ENCODE results near the gene CELSR1. TPM values are rescaled to one million over a fixed set of nuclear protein-coding genes. Genes with fewer than 3 reads are reported as not detected.

The CELSR1 gene
- total RNA-seq, 4 donors from 2014 or later: 31.7 to 72.7 (median 54.1) TPM

GRCh38 chr22:46531581-46532175 lies 5.7 kb downstream of the CELSR1 start:
- intact Hi-C loops (cut with DNase I; ENCODE audit: low total_unique reads): no loop called here
- DNase-seq (ENCODE audit: low spot score in 2 of 2): no peak
- 78 to 79% methylated on average over 16 of the region's 16 CpGs for WGBS, 2 donors
- TF ChIP-seq CTCF (IDR thresholded peaks at IDR 0.05) (no peak), POLR2A (IDR thresholded peaks at IDR 0.05) (no peak)
- no peak overlapping the region for H3K4me3 ChIP-seq (ENCODE audit: low read depth, poor library complexity, severe bottlenecking)

- WGBS, 2 donors: 53 to 54% methylated on average over 15 of the region's 15 CpGs
- intact Hi-C loops (cut with DNase I; ENCODE audit: low total_unique reads): no loop called here
- DNase-seq (ENCODE audit: low spot score in 2 of 2): no peak
- TF ChIP-seq POLR2A (IDR thresholded peaks at IDR 0.05) (no peak), CTCF (IDR thresholded peaks at IDR 0.05) (no peak)
- no peak overlapping the region for H3K4me3 ChIP-seq (ENCODE audit: low read depth, poor library complexity, severe bottlenecking)
Measured at GRCh38 chr22:46528121-46528610, 9.3 kb downstream of the CELSR1 start.

- H3K4me3 ChIP-seq (ENCODE audit: low read depth, poor library complexity, severe bottlenecking): no peak overlapping the region
- 61 to 71% methylated on average over 13 of the region's 13 CpGs for WGBS, 2 donors
- TF ChIP-seq CTCF (IDR thresholded peaks at IDR 0.05) (no peak), POLR2A (IDR thresholded peaks at IDR 0.05) (no peak)
- DNase-seq (ENCODE audit: low spot score in 2 of 2): no peak
- intact Hi-C loops (cut with DNase I; ENCODE audit: low total_unique reads): no loop called here
Measured at GRCh38 chr22:46526244-46526839, 11.1 kb downstream of the CELSR1 start.

- DNase-seq (ENCODE audit: low spot score in 2 of 2): no peak
- no peak overlapping the region for H3K4me3 ChIP-seq (ENCODE audit: low read depth, poor library complexity, severe bottlenecking)
- WGBS, 2 donors: 47 to 64% methylated on average over 14 to 22 of the region's 22 CpGs
- intact Hi-C loops (cut with DNase I; ENCODE audit: low total_unique reads): no loop called here
- TF ChIP-seq CTCF (IDR thresholded peaks at IDR 0.05): no peak
Measured at GRCh38 chr22:46525389-46526243, 11.8 kb downstream of the CELSR1 start.

GRCh38 chr22:46524203-46524740 lies 13.1 kb downstream of the CELSR1 start:
- no peak for DNase-seq (ENCODE audit: low spot score in 2 of 2)
- intact Hi-C loops (cut with DNase I; ENCODE audit: low total_unique reads): no loop called here
- no peak for TF ChIP-seq CTCF (IDR thresholded peaks at IDR 0.05)
- no peak for TF ChIP-seq POLR2A (IDR thresholded peaks at IDR 0.05)
- WGBS, 2 donors: 60 to 68% methylated on average over 19 of the region's 19 CpGs
- H3K4me3 ChIP-seq (ENCODE audit: low read depth, poor library complexity, severe bottlenecking): no peak overlapping the region

Measured in lower leg skin (tissue), 4 donors.